ENCODE results near the gene ZNF22. TPM values are rescaled to one million over a fixed set of nuclear protein-coding genes. Genes with fewer than 3 reads are reported as not detected.

ZNF22 gene
- total RNA-seq, 1 donor from 2014 or later, result 23.1 TPM

GRCh38 chr10:44975431-44976331, 25.0 kb upstream of the ZNF22 start:
- peak overlapping the region; percentile 67 for H3K4me3 Mint-ChIP-seq
- intact Hi-C loops (cut with micrococcal nuclease), result loop anchor here (1.0 to 10.0 kb wide), 5 partner anchors 9 to 1049 kb away; partner anchors contain the start of gene RASSF4
- H3K4me1 Mint-ChIP-seq (ENCODE audit: low read depth), result peaks cover 39% of the 10 kb centered on the region
- no peaks in the 10 kb centered on the region for H3K36me3 Mint-ChIP-seq (ENCODE audit: low read depth)
- no peaks in the 10 kb centered on the region for H3K9me3 Mint-ChIP-seq
- peak overlapping the region; percentile 40 for H3K27ac Mint-ChIP-seq
- no peaks in the 10 kb centered on the region for H3K27me3 Mint-ChIP-seq (ENCODE audit: insufficient read depth)
- no peak for DNase-seq (ENCODE audit: low spot score)

DNA sequence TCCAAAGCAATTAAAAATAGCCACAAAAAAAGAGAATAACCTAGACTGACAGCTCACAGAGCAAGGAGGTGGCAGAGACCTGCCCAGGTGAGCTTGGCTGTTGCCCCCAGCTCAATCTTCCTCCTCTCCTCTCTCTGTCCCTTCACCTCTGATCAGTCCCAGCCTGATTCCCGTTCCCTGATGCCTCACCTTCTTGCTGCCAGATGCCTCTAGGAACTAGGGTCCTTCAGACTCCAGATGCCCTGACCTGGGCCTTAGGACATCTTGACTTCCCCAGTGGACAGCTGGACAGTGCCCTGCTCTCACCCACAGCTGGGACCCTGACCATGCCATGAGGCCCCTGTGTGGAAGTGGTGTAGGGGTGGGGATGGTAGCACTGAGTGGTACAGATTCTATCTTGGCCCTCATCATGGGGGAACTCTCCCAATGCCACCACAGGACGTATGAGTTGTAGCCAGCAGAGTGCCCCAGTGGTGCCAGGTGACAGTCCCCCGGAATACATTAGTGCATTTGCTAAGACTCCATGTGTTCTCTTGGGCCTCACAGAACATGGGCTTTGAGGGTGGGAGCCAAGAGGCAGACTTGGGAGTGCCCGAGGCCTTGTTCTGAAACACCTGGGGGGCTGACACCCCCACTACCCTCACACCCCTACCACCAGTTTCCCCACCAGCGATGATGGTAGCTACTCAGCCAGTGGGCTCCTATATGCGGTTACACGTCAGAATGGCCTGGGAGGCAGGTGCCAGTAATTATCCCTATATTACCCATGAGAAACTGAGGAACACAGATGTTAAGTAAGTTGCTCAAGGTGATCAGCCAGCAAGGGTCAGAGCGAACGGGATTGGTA, 24.1 kb upstream of the ZNF22 start:
- H3K27me3 Mint-ChIP-seq (ENCODE audit: insufficient read depth), result no peaks in the 10 kb centered on the region
- peak overlapping the region; percentile 40 for H3K27ac Mint-ChIP-seq
- no peaks in the 10 kb centered on the region for H3K36me3 Mint-ChIP-seq (ENCODE audit: low read depth)
- intact Hi-C loops (cut with micrococcal nuclease), result loop anchor here (10.0 kb wide), 1 partner anchor 1048 kb away; no protein-coding TSS in a partner anchor
- no peaks in the 10 kb centered on the region for H3K9me3 Mint-ChIP-seq
- DNase-seq (ENCODE audit: low spot score), result no peak
- peak overlapping the region; percentile 67 for H3K4me3 Mint-ChIP-seq
- H3K4me1 Mint-ChIP-seq (ENCODE audit: low read depth), result peaks cover 48% of the 10 kb centered on the region

DNA sequence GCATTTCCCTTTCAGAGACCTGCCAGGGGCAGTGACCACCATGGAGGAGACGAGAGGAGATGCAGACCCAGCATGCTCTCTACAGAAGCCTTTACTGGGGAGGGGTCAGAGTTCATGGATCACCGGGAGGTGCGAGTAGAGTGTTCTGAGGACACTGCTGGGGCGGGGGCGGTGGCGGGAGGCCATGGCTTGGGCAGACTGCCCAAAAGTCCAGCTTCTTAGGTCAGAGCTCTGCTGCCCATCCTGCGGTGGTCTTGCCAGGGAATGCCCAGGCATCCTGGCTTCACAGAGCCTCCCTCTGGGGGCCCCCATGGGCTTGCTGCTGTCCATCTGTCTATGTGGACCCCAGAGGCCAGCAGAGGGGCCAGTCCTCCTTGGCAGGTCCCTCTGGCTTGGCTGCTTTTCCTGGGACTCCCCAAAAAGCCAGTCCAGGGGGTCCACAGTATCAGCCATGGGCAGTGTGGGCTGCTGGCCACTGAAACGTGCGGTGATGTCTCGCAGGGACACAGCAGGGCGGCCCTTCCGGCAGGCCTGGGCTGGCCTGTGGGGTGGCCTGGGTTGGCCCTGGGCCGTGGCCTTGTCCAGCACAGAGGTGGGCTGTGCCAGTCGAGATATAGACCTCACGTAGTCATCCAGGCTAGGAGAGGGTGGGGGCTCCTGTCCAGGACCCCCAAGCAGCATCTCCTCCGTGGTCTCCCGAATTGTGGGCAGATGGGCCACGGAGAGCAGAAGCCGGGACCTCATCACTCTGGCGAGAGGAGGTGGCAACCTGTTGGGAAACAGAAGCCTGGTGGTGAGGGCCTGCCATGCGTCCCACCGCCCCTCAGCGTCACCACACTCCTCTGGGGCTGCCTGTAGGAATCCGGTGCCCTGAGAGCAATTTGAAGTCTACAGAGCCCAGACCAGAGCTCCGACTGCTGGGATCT, 23.2 kb upstream of the ZNF22 start:
- no peak for DNase-seq (ENCODE audit: low spot score)
- Mint-ChIP-seq H3K4me1 (ENCODE audit: low read depth) (peaks cover 50% of the 10 kb centered on the region), H3K36me3 (ENCODE audit: low read depth) (no peaks in the 10 kb centered on the region), H3K27ac (peak overlapping the region; percentile 7), H3K27me3 (ENCODE audit: insufficient read depth) (no peaks in the 10 kb centered on the region), H3K9me3 (no peaks in the 10 kb centered on the region), H3K4me3 (peak overlapping the region; percentile 86)
- intact Hi-C loops (cut with micrococcal nuclease), result loop anchor here (10.0 kb wide), 1 partner anchor 1047 kb away; no protein-coding TSS in a partner anchor

GRCh38 chr10:44978213-44978569, 22.5 kb upstream of the ZNF22 start:
- no peaks in the 10 kb centered on the region for H3K9me3 Mint-ChIP-seq

DNA sequence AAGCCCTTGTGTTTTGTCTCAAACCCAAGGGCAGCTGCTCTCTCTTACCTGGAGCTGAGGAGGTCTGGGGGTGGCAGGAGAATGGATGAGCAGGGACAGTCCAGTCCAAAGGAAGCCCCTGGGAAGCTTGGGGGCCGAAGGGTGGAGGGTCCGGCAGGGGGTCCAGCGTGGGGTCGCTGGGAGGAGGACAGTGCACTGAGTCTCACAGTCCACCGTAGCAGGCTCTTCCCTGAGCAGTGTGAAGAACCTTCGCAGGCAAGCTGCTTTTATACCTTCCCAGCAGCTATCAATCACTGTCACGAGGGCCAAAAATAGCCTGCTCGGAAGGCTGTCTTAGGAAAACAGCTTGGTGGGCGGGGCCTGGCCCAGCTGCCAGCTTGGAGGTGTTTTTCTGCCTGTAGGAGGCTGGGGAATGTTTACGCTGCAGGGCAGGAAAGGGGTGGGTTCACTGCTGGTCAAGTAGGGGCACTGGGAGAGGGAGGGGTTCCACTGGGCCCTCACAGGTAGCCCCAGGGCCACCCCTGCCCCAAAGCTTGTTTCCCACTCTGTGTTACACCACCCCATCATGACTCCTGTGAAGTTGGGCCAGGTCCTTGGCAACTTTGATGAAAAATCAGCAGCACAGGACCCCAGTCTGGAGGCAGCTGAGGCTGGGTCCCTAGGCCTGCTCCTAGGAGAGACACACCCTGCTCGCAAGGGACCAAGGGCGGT, 22.0 kb upstream of the ZNF22 start, which contains the start of gene DEPP1:
Gene DEPP1 (minus strand): TSS at position 240 of the 711 bp plus-strand sequence. CDS start 779 bp downstream, outside the sequence.
- H3K4me1 Mint-ChIP-seq (ENCODE audit: low read depth), result peaks cover 43% of the 10 kb centered on the region
- peak; percentile 59 for DNase-seq (ENCODE audit: low spot score)
- no peaks in the 10 kb centered on the region for H3K27me3 Mint-ChIP-seq (ENCODE audit: insufficient read depth)
- H3K4me3 Mint-ChIP-seq, result peak within 1 kb of the TSS; percentile 86
- H3K9me3 Mint-ChIP-seq, result no peaks in the 10 kb centered on the region
- intact Hi-C loops (cut with micrococcal nuclease), result loop anchor here (10.0 kb wide), 1 partner anchor 1046 kb away; no protein-coding TSS in a partner anchor
- no peaks in the 10 kb centered on the region for H3K36me3 Mint-ChIP-seq (ENCODE audit: low read depth)
- peak within 1 kb of the TSS; percentile 74 for H3K27ac Mint-ChIP-seq

More at GRCh38 chr10:44978213-44978569, 22.5 kb upstream of the ZNF22 start:
- Mint-ChIP-seq H3K4me3 (peak overlapping the region; percentile 86), H3K27me3 (ENCODE audit: insufficient read depth) (no peaks in the 10 kb centered on the region), H3K4me1 (ENCODE audit: low read depth) (peaks cover 48% of the 10 kb centered on the region), H3K36me3 (ENCODE audit: low read depth) (no peaks in the 10 kb centered on the region), H3K27ac (peak overlapping the region; percentile 74)
- intact Hi-C loops (cut with micrococcal nuclease), result loop anchor here (10.0 kb wide), 1 partner anchor 1047 kb away; no protein-coding TSS in a partner anchor
- DNase-seq (ENCODE audit: low spot score), result no peak

DNA sequence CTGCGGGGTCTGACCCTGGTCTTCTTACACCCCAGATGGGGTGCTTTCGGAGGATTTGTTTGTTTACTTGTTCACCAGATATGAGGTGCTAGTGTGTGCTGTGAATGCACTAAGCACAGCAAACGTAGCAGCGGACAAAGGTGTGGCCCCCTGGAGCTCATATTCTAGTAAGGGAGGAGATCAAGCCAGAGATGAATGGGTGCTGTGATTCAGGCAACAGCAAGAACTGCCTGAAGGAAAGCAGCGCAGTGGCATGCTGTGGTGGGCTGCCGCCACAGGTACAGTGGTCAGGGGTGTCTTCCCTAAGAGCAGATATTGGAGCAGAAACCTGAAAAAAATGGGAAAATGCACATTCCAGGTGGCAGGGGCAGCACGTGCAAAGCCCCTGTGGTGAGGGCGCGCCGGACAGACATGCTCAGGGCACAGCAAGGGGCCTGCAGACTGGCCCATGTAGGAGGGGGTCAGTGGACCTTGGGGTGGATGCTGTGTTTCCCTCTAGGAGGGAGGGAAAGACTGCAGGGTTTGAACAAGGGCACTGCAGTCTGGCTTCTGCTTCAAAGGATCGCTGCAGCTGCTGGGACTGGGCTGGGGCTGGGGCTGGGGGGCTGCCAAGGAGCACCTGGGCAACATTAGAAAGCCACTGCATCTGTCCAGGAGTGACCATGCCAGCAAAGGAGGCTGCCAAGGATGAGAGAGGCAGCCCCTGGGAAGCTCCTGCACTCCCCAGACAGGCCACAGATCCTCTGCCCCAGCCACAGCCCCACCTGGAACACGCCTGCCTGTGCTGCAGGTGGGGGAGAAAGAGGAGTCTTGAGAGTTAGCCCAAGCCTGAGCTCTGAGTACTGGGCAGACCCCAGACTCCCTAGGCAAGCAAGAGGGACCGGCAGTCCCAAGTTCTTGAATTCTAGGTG, 21.2 kb upstream of the ZNF22 start:
- H3K4me1 Mint-ChIP-seq (ENCODE audit: low read depth), result peaks cover 43% of the 10 kb centered on the region
- H3K4me3 Mint-ChIP-seq, result no peak overlapping the region
- H3K27me3 Mint-ChIP-seq (ENCODE audit: insufficient read depth), result no peaks in the 10 kb centered on the region
- no peaks in the 10 kb centered on the region for H3K9me3 Mint-ChIP-seq
- H3K36me3 Mint-ChIP-seq (ENCODE audit: low read depth), result no peaks in the 10 kb centered on the region
- intact Hi-C loops (cut with micrococcal nuclease), result loop anchor here (10.0 kb wide), 1 partner anchor 1045 kb away; no protein-coding TSS in a partner anchor
- DNase-seq (ENCODE audit: low spot score), result no peak
- peak overlapping the region; percentile 6 for H3K27ac Mint-ChIP-seq

DNA sequence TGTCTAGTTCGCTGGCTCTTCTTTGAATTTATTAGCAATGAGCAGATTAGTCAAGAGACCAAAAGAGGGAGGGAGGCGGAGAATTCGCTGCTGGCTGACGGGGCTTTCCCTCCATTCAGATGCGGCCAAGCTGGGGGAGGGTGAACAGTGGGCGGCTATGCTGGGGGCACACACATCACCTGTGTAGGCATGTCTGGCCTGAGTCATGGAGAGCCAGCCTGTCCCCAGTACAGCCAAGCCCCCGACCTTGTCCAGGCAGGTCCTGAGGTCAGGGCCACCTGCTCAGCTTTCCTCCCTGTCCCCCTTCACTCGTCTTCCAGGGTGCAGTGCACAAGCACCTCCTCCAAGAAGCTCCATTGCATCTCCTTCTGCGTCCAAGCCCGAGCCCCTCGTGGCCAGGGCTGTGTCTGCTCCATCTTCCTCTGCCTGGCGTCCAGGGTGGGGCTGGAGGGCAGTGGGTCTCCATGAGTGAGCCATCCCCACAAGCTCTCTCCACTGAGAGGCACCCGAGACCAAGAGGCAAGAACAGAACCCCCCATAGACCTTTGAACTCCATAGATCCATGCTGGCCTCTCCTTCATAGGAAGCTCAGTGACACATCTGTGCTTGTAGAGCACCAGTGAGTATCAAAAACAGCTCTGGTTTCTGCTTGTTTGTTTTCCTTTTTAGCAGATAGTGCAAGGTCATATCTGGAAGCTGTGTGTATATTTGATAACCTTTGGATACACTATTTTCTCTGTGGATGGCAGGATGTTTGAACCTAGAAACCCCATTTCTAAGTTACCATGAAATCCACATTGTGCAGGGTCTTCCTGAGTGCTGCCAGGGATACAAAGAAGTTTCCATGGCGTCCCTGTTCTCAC, 20.2 kb upstream of the ZNF22 start:
- no peaks in the 10 kb centered on the region for H3K9me3 Mint-ChIP-seq
- peak overlapping the region; percentile 43 for H3K4me3 Mint-ChIP-seq
- DNase-seq (ENCODE audit: low spot score), result no peak
- peaks cover 4% of the 10 kb centered on the region for H3K27me3 Mint-ChIP-seq (ENCODE audit: insufficient read depth)
- H3K36me3 Mint-ChIP-seq (ENCODE audit: low read depth), result no peaks in the 10 kb centered on the region
- intact Hi-C loops (cut with micrococcal nuclease), result no loop called here
- peak overlapping the region; percentile 5 for H3K27ac Mint-ChIP-seq
- H3K4me1 Mint-ChIP-seq (ENCODE audit: low read depth), result peaks cover 43% of the 10 kb centered on the region

DNA sequence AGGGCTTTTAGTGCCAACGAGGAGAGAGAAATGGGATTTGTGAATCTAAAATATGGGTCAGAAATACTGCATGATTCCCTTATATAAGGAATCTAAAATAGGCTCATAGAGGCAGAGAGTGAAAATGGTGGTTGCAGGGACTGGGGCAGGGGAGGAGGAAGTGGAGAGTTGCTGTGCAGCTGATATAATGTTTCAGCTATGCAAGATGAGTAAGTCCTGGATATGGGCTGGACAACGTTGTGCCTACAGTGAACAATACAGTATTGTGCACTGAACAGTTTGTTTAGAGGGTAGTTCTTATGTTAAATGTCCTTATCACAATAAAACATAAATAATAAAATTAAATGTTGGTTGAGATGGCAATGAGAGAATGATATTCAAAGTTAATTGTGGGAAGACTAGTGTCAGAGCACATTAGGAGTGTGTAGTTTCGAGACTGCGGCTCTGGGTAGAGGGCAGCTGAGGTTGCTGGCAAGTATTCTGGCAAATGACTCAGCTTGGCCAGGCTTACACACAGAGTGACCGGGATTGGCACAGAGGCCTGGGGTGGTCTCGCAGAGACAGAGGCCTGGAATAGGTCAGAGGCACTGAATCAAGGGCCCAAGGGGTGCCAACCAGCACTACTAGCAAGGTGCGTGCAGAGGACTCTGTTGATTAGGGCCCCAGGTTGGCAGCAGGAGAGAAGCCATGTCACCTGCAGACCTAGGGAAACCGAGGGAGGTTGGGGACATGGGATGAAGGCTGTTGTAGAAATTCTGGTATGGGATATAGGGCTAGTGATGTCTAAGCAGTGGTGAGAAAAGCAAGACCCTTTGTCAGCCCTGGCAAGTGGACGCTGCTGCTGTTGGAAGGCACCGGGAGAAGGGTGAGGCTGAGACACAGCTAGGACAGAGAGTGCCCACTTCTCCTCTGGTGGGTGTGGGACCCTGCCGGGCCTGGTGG, 19.3 kb upstream of the ZNF22 start:
- Mint-ChIP-seq H3K4me1 (ENCODE audit: low read depth) (peaks cover 36% of the 10 kb centered on the region), H3K27ac (no peak overlapping the region), H3K36me3 (ENCODE audit: low read depth) (no peaks in the 10 kb centered on the region), H3K9me3 (no peaks in the 10 kb centered on the region), H3K4me3 (no peak overlapping the region), H3K27me3 (ENCODE audit: insufficient read depth) (peaks cover 4% of the 10 kb centered on the region)
- intact Hi-C loops (cut with micrococcal nuclease), result no loop called here
- DNase-seq (ENCODE audit: low spot score), result no peak

DNA sequence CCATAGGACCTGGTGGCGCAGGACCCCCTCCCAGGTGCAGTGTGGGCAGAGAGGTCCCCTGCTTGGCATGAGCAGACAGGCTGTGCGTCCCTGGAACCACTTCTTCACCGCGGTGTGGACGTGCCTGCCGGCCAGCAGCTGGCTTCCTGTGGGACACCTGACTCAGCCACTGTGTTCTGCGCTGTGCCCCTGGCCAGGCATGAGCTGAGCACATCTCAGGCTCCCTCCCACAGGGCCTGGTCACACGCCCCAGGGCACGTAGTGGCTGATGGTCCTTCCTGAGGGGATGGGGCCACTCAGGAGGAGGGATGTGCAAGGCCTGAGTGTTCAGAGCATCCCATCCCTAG, 18.6 kb upstream of the ZNF22 start:
- intact Hi-C loops (cut with micrococcal nuclease), result no loop called here
- Mint-ChIP-seq H3K9me3 (no peaks in the 10 kb centered on the region), H3K4me1 (ENCODE audit: low read depth) (peaks cover 31% of the 10 kb centered on the region), H3K27ac (no peak overlapping the region), H3K36me3 (ENCODE audit: low read depth) (no peaks in the 10 kb centered on the region), H3K27me3 (ENCODE audit: insufficient read depth) (peaks cover 4% of the 10 kb centered on the region), H3K4me3 (no peak overlapping the region)
- no peak for DNase-seq (ENCODE audit: low spot score)
